ENCODE data around the gene PAN2.

The PAN2 gene

GRCh38 chr12:56333679-56334489 lies at the start of gene PAN2:
Gene PAN2 (minus strand): TSS chr12:56334000. CDS start chr12:56333094, 906 bp downstream.
- TF ChIP-seq CTCF (IDR thresholded peaks at IDR 0.05; ENCODE audit: low read depth, low read length): peak; percentile 81
- H3K4me3 ChIP-seq (ENCODE audit: low read depth, low read length): peak within 1 kb of the TSS; percentile 61

GRCh38 chr12:56382611-56383010 lies 48.8 kb upstream of the PAN2 start:
- H3K4me3 ChIP-seq (ENCODE audit: low read depth, low read length): no peak overlapping the region
- TF ChIP-seq CTCF (IDR thresholded peaks at IDR 0.05; ENCODE audit: low read depth, low read length): no peak

GRCh38 chr12:56377989-56378316 lies 44.2 kb upstream of the PAN2 start:
- no peak for TF ChIP-seq CTCF (IDR thresholded peaks at IDR 0.05; ENCODE audit: low read depth, low read length)
- H3K4me3 ChIP-seq (ENCODE audit: low read depth, low read length): no peak overlapping the region

- TF ChIP-seq CTCF (IDR thresholded peaks at IDR 0.05; ENCODE audit: low read depth, low read length): peak; percentile 32
- H3K4me3 ChIP-seq (ENCODE audit: low read depth, low read length): no peak overlapping the region
Measured at GRCh38 chr12:56377310-56377988, 43.6 kb upstream of the PAN2 start.

GRCh38 chr12:56375598-56376434 lies 42.0 kb upstream of the PAN2 start:
- TF ChIP-seq CTCF (IDR thresholded peaks at IDR 0.05; ENCODE audit: low read depth, low read length): no peak
- H3K4me3 ChIP-seq (ENCODE audit: low read depth, low read length): no peak overlapping the region

GRCh38 chr12:56374726-56375597 lies 41.2 kb upstream of the PAN2 start:
- no peak overlapping the region for H3K4me3 ChIP-seq (ENCODE audit: low read depth, low read length)
- no peak for TF ChIP-seq CTCF (IDR thresholded peaks at IDR 0.05; ENCODE audit: low read depth, low read length)
